Endothelial cell (in vitro differentiated cells): ENCODE results near the gene CLIP3. TPM values are rescaled to one million over a fixed set of nuclear protein-coding genes. Genes with fewer than 3 reads are reported as not detected.

Experiments used
- DNase-seq: peaks from one replicate; pipeline ENCODE4 v3.0.0; 2021; ENCODE audit warnings: low spot score
- H3K27ac Mint-ChIP-seq: one replicate; pipeline ENCODE4 v1.8.0; 2021; ENCODE audit warnings: mixed read lengths, inconsistent platforms; ENCODE audit not compliant: unreplicated experiment
- H3K27me3 Mint-ChIP-seq: one replicate; pipeline ENCODE4 v1.8.0; 2021; ENCODE audit warnings: mild to moderate bottlenecking, moderate library complexity, mixed read lengths, inconsistent platforms; ENCODE audit not compliant: unreplicated experiment
- H3K36me3 Mint-ChIP-seq: one replicate; pipeline ENCODE4 v1.8.0; 2021; ENCODE audit warnings: mild to moderate bottlenecking, low read depth, mixed read lengths, inconsistent platforms; ENCODE audit not compliant: unreplicated experiment
- H3K4me1 Mint-ChIP-seq: one replicate; pipeline ENCODE4 v1.8.0; 2021; ENCODE audit warnings: mild to moderate bottlenecking, mixed read lengths, inconsistent platforms; ENCODE audit not compliant: unreplicated experiment
- H3K4me3 Mint-ChIP-seq: one replicate; pipeline ENCODE4 v1.8.0; 2021; ENCODE audit warnings: mild to moderate bottlenecking, mixed read lengths, inconsistent platforms; ENCODE audit not compliant: unreplicated experiment
- H3K9me3 Mint-ChIP-seq: one replicate; pipeline ENCODE4 v1.8.0; 2021; ENCODE audit warnings: mixed read lengths, inconsistent platforms; ENCODE audit not compliant: unreplicated experiment
- total RNA-seq: library from RNA; stranded (reverse); fragmentation: NEBNext Ultra II Directional; extraction: Animal tissue kit (Norgen Biotek cat#: 25700); gene quantifications from one replicate; pipeline ENCODE4 v1.2.1, GENCODE V29; 2021; ENCODE audit not compliant: unreplicated experiment
- TF ChIP-seq, protein P1 (sequence below): fragments of 200-600 bp; sonication (generic); IDR thresholded peaks from one replicate; pipeline ENCODE4 v1.5.0; 2021; ENCODE audit warnings: antibody characterized with exemption; ENCODE audit not compliant: unreplicated experiment

The CLIP3 gene
- total RNA-seq, 1 donor from 2014 or later: 94.8 TPM

DNA sequence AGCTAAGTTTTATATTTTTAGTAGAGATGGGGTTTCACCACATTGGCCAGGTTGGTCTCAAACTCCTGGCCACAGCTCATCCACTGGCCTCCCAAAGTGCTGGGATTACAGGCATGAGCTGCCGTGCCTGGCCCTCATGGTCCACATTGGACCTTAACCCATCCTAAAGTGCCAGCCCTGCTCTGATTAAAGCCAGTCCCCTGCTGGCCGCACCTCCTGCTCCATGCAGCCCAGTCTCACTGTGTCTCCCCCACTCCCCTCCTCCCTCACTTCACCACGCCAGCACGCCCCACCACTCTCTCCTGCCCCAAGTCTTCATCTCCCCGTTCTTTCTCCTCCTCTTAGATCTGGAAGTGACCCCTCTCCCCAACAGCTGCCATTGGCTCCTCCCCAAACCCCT lies 54.4 kb downstream of the CLIP3 start:
- no peaks in the 10 kb centered on the region for H3K4me1 Mint-ChIP-seq
- DNase-seq: no peak
- H3K4me3 Mint-ChIP-seq: no peak overlapping the region
- TF ChIP-seq, protein P1, sequence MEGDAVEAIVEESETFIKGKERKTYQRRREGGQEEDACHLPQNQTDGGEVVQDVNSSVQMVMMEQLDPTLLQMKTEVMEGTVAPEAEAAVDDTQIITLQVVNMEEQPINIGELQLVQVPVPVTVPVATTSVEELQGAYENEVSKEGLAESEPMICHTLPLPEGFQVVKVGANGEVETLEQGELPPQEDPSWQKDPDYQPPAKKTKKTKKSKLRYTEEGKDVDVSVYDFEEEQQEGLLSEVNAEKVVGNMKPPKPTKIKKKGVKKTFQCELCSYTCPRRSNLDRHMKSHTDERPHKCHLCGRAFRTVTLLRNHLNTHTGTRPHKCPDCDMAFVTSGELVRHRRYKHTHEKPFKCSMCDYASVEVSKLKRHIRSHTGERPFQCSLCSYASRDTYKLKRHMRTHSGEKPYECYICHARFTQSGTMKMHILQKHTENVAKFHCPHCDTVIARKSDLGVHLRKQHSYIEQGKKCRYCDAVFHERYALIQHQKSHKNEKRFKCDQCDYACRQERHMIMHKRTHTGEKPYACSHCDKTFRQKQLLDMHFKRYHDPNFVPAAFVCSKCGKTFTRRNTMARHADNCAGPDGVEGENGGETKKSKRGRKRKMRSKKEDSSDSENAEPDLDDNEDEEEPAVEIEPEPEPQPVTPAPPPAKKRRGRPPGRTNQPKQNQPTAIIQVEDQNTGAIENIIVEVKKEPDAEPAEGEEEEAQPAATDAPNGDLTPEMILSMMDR: no peak
- H3K27me3 Mint-ChIP-seq: peaks cover 4% of the 10 kb centered on the region
- no peaks in the 10 kb centered on the region for H3K9me3 Mint-ChIP-seq
- H3K36me3 Mint-ChIP-seq: no peaks in the 10 kb centered on the region
- H3K27ac Mint-ChIP-seq: no peak overlapping the region

DNA sequence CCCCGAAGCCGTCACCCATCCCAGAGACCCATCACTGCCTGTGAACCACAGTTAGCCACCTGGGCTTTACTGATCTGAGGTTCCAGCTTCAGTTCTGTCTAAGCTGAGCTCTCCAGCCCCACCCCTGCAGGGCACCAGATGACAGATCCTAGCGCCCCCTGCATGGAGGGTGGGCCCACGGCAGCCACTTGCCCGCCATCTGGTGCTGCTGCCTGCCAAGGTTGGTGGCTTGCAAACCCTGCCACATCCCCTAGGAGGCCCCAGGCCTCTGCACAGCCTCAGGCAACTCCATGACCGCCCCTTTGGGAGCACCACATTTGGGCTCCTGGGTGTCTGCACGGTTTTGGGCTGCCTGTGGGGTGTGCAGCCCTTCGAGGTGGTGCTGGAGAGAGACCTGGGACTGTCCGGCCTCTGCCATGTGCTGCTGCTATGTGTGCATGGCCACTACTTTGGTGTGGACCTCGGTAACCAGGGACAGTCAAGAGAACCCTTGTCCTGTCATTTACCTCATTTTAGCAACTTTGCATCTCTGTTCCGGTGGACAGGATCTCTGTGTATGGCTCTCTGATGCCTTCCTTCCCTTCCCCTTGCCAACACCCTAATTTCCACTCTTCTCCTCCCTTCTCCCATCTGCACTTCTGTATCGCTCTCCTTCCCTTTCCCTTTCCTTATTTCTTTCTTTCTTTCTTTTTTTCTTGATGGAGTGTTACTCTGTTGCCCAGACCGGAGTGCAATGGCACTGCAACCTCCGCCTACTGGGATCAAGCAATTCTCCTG lies 55.0 kb downstream of the CLIP3 start:
- Mint-ChIP-seq H3K27me3 (peaks cover 4% of the 10 kb centered on the region), H3K36me3 (no peaks in the 10 kb centered on the region), H3K9me3 (no peaks in the 10 kb centered on the region), H3K4me1 (no peaks in the 10 kb centered on the region), H3K27ac (no peak overlapping the region), H3K4me3 (peak overlapping the region; percentile 19)
- peak; percentile 59 for DNase-seq
- TF ChIP-seq, protein P1: no peak

DNA sequence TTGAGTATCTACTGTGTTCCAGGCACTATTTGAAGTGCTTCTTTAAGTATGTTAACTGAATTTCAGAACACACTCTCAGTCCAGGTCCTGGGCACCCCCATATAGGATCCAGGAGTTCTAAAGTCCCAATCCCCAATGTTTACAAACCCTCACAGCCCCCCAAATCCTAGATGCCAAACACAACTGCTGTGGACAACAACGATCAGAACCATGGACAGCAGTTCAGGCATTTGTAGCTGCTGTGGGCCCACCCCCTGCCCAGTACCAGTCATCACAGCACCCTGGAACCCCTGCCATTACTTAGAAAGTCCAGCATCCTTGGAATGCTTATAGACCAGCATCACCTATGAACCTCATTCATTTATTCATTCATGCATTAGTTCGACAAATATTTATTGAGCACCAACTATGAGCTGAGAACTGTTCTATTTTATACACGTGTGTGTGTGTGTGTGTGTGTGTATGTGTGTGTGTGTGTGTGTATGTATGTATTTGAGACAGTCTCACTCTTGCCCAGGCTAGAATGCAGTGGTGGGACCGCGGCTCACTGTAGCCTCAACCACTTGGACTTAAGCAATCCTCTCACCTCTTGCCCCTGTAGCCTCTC lies 57.0 kb downstream of the CLIP3 start:
- Mint-ChIP-seq H3K27ac (no peak overlapping the region), H3K27me3 (peaks cover 3% of the 10 kb centered on the region), H3K4me1 (no peaks in the 10 kb centered on the region), H3K4me3 (no peak overlapping the region), H3K36me3 (no peaks in the 10 kb centered on the region), H3K9me3 (no peaks in the 10 kb centered on the region)
- TF ChIP-seq, protein P1: no peak
- DNase-seq: peak; percentile 57

DNA sequence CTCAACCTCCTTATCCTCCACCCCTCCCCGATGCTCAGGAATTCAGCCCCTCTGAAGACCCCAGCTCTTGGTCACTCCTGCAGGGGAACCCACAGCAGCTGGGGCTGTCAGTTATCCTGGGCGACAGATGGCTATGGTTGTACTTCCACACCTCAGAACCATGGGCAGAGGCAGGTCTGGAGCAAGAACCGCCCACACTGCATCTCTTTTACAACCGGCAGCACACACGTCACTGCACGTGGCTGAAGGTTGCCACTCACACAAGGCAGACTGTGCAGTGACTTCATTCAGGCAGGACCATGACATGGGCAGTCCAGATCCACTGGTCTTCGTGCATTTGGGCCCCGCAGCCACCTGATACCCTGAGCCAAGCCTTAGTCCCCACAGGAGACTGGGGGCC lies 59.2 kb downstream of the CLIP3 start:
- peaks cover 2% of the 10 kb centered on the region for H3K4me1 Mint-ChIP-seq
- no peak overlapping the region for H3K27ac Mint-ChIP-seq
- no peaks in the 10 kb centered on the region for H3K36me3 Mint-ChIP-seq
- no peak overlapping the region for H3K4me3 Mint-ChIP-seq
- TF ChIP-seq, protein P1: no peak
- H3K9me3 Mint-ChIP-seq: no peaks in the 10 kb centered on the region
- no peak for DNase-seq
- H3K27me3 Mint-ChIP-seq: peaks cover 3% of the 10 kb centered on the region

DNA sequence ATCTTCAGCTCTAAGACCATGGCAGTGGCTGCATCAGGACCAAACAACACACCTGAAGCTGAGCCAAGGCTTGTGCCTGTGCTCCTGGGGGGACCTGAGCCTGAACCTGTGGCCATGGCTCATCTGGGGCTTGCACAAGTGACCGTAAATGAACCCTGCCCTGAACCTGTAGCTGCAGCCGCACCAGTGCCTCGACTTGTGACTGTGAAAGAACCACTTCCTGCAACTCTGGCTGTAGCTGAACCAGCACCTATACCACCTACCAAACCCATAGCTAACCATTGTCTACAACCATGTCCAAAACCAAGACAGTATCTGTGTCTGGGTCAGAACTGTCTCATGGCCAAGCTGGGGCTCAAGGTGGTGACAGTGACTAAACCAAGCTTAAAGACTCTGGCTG lies 65.9 kb downstream of the CLIP3 start:
- H3K27me3 Mint-ChIP-seq: no peaks in the 10 kb centered on the region
- H3K36me3 Mint-ChIP-seq: no peaks in the 10 kb centered on the region
- no peak overlapping the region for H3K27ac Mint-ChIP-seq
- DNase-seq: no peak
- no peaks in the 10 kb centered on the region for H3K9me3 Mint-ChIP-seq
- TF ChIP-seq, protein P1: no peak
- peaks cover 2% of the 10 kb centered on the region for H3K4me1 Mint-ChIP-seq
- H3K4me3 Mint-ChIP-seq: no peak overlapping the region
